NCI-H128 (cell line): ENCODE results near the gene TP53TG5.
A peak's percentile ranks its signal among the peaks of the same experiment; 100 is the strongest.
"Not testable (repeated sequence)": the region's sequence is repeated elsewhere in the genome, so short reads cannot be mapped to it uniquely, and the experiment has no call there.

Experiments used
- DNase-seq: peaks from one replicate; lab custom pipeline; 2025; ENCODE audit not compliant: unreplicated experiment; lab: John Stamatoyannopoulos, UW

Gene TP53TG5

DNA sequence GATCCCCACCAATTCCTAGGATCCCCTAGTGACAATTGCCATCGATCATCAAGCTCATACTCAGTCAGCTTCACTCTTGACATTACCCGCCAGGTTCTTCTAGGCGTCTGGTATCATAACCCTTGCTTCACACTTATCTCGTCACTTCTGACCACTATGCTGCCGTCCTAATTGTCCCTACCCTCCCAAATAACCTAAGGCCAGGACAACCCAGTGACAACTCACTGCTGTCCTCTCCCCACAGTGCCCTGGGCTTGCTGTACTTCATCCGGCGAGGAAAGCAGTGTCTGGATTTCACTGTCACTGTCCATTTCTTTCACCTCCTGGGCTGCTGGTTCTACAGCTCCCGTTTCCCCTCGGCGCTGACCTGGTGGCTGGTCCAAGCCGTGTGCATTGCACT, 11.5 kb downstream of the TP53TG5 start:
- no peak for DNase-seq

DNA sequence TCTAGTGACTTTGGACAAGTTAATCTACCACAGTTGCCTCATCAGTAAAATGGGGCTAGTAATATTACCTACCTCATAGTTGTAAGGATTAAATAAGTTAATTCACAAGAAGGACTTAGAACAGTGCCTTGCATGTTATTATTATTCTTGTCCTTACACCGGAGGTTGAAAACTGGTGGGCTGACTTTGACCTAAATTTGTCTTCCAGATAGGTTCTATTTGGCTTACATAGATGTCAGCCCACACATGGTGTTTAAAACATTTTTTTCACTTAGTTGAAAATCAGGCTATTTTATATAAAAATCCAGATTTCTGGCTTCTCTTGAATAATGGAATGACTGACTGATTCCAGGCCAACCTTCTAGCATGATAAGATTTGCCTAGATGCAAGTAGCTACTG, 11.9 kb downstream of the TP53TG5 start:
- no peak for DNase-seq

DNA sequence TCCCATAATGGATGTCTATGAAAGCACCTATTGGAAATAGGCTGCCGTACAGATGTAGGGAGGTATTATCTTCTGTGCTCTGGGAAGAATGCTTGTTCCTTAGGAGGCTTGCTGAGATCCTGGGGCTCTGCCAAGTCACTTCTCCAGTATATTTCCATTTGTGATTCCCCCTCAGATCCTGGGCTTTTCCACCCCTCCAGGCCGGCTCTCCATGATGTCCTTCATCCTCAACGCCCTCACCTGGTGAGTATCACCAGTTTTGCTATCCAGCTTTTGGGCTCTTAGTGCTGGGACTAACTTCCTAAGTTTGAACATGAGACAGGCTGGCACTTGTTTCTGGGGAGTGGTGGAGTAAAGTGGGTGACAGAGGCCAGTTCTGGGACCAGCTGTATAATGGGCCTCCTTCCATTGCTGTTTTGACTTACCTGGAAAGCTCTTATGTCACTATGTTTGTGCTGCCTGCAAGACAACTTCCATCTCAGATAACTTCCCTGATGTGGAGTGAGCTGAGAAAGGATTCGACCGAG, 12.6 kb downstream of the TP53TG5 start:
- no peak for DNase-seq

DNA sequence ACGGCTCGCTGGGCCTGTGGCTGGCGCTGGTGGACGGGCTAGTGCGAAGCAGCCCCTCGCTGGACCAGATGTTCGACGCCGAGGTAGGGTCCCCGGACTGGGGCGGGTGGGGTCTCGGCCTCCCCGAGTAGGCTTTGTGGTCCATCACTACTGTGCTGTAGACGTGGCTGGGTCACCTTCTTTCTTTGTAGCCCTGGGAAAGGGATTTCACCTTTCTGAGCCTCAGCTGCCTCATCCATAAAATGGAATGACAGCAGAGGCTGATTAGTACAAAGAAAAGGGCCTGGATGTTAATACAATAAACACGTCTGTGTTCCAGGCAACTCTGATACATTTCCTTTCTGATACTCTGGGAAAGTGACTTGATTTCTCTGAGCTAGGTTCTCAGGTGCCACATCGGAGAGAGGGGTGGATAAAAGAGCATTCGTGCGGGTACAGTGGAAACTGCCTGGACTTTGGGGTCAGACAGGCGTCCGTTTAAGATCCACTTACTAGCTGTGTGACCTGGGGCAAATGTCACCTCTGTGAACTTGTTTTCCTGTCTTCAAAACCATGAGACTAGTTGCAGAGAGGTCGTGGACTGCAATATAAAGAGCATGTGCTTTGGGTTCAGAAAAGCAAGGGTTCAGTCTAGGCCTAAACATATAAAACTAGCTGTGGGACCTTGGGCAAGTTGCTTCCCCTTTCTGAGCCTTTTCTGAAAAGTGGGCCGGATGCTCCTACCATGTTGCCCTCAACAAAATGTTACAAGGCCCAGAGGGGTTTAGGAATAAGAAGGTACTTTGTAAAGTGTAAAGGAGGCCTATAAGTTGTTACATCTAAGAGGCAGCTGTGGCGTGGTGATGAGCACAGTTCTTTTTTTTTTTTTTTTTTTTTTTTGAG, 14.3 kb downstream of the TP53TG5 start:
- DNase-seq = no peak

DNA sequence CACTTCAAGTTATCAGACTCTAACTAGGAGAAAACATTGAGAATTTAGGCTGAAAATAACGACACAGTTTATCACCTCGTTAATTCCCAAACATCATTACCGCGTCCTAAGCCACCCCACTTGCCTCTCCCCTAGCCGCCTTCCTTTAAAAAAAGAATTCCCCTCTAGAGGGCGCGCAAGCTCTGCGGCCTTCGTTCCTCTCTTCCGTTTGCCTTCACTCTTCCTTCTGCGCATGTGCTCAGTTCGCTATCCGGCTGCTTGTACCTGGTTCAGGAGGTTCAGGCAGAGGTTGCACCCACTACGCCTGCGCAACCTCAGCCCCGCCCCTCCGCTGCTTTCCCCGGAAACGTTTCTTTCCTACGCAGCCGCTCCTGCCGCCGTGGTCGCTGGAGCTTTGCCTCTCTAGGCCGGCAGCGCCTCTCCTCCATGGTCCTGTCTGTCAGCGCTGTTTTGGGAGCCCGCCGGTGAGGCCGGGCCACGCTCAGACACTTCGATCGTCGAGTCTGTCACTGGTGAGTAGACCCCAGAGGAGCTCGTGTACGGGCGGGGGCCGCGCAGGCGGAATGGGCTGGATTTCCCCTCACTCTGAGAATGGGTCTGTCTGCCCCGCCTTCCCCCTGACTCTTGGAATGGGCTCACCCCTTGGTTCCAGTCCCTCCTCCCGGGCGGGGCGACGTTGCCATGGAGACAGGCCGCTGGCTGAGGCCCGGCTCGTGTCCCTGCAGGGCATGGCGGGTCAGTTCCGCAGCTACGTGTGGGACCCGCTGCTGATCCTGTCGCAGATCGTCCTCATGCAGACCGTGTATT, 15.1 kb downstream of the TP53TG5 start, which contains the start of gene SYS1:
TSS of gene SYS1 (plus strand) at position 353 of the 807 bp plus-strand sequence. CDS start at position 729, 376 bp downstream.
- peak; percentile 97 for DNase-seq

DNA sequence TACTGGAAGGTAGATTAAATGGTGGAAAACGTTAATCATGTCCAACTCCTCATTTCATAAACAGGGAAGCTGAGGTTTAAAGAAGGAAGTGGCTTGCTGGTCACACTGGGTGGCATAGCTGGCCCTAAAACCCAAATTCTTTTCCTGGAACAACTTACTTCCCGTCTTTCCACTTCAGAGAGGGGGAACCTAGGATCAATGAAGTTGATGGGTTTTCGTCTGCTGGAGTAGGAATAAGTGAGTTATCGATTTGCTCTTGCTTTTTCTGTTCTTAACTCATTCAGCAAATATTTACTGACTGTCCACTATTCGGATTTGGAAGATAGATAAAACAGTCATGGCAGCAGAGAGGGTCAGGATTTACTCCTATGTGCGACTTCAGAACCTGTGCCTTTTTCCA, 16.3 kb downstream of the TP53TG5 start:
- DNase-seq = no peak

DNA sequence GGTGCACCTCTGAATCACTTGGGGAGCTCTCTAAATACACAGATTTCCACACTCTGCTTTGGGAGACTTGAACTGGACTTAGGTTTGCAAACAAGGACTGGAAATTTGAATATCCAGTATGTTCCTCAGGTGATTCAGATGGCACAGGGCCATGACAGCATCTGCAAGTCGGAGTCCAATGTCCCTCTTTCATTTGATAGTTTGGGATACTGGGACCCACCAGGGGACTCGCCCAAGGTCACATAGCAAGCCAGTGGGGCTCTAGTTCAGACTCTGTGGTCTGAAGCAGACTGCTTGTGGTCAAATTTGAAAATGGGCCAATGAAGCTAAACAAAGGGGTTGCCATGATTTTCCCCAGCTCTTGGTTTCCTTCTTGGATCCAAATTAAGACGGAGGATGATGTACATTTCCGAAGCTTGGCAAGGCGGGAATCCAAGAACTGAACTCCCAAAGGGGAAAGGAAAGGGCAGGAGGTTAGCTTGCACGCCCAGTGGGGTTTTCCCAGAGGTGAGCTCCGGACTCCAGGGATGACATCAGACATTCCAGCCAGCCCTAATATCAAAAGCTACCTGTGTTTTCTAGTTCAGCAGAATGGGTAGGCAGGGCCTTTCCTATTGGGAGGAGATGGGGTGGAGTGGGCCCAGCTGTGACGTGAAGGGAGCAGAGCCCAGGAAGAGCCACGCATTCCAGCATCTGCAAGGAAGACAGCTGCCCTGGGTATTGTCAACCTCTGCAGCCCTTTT, 18.5 kb downstream of the TP53TG5 start:
- DNase-seq = no peak

DNA sequence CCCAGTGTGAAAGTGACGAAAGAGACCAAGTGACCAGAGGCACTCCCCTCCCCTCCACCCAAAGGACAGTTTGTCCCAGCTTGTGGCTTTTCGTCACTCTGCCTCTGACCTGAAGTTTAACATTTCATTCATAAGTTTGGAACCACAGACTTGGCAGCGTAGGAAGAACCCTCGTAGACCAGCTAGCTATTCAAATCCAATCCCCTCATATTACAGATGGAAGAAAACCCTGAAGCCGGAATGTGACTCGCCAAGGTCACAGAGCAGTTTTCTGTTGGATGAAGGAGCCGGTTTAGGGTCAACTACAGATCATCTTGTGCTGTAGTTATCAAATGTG, 19.1 kb downstream of the TP53TG5 start:
- no peak for DNase-seq

DNA sequence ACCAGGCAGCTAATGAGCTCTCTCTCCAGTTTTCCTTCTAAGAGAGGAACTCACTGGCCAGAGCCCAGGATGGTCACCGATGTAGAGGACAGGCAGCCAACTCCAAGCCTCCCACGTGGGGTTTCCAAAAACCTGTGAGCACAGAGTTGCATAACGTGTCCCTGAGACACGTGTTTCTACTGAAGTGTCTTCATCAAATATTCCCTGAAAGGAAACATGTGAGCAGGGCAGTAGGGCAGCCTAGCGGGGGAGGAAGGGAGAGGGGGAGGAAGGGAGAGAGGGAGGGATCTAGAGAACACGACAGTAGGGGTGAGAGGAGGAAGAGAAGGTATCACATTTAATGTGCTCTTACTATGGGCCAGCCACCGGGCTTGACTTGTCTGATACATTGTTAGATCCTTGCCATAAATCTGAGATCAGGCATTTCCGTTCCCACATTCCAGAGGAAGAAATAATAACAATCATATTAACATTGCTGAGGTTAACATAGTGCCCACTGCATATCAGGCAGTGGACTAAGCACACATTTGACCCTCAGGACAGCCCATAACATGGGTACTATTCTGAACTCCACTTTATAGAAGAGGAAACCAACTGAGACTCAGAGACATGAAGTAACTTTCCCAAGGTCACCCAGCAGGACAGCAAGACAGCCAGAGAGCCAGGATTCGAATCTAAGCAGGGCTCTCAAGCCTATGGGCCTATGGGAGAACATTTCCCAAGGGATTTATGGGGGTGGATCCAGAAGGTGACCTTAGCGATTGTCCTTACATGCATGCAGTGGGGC, 19.6 kb downstream of the TP53TG5 start:
- no peak for DNase-seq

DNA sequence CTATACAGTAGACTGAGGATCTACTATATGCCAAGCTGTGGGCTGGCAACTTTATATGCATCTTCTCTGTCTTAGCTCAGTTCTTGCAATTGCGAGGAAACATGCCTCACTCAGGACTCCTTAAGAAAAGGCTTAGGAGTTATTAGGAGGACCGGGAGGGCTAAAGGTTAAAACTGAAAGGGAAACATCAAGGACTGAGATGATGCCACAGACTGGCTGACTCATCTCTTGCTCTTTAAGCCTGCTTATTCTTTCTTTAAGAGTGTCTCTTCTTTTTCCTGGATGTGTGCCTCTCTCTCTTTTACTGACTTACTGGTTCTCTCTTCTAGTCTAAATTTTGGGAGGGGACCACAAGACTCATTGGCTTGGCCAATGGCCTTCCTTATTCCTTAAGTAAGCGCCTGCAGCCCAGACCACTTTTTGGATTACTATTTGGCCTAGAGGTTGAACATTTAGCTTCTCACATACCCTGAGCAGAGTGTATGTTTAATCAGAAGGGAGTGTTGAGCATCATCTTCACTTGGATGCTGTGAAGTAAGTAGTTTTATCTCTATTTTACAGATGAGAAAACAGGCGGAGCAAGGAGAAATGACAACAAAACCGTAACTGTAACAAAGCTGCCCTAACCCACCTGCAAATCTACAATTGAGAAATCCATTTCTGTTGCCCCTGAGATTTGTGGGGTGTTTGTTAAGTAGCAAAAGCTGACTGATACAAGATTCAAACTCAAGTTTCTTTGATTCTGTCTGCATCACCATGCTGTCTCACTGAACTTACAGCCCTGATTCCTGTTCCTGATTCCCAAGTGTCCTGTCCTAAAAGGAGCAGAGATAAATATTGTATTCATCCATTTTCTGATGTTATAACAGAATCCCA, 22.7 kb downstream of the TP53TG5 start:
- no peak for DNase-seq

DNA sequence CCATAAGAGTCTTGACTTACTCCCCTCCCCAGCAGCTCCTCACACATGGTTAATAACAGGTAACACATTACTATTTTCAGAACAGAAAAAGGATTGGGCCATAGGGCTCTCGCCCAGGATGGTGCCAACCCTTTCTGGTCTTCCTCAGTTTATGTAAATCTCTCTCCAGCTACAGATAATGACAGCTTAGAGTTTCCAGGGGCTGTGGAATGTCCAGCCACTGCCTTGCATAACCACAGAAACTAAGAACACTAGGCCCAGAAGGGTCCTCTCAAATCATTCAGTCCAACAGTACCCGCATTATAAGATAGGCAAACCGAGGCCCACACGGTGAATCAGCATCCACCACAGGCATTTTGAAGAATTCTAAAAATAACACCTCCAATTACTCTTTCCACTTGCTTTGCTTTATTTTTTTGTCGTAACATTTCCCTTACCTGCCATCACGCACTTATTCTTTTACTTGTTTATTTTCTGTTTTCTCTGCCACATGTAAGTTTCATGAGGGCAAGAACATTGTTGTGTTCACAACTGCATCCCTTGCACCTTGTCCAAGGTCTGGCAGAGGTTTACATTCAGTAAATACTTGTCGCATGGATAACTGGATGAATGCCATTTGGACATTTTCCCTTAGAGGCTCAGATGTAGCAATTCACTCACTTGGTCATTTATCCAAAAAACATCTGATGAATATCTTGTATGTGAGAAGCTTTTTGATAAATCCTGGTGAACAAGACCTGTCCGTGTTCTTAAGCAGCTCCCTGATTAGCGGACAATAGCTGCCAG, 23.5 kb downstream of the TP53TG5 start:
- DNase-seq = no peak

DNA sequence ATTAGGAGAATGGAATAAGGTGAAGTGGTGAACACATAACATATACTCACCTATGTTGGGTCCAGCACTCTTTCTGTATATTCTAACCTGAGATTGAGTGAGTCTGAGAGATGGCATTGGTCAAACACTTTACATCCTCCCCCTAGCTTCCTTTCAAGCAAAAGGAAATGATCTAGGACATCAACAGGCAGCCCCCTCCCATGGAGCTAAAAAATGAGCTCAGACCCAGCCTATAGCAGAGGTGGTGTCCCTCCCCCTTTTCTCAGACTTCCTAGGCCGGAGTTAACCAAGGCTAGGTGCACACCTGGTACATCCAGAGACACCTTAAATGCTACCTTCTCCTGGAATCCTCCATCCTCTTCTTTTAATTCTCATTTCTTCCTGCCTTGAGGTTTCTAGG, 24.4 kb downstream of the TP53TG5 start:
- DNase-seq = no peak

DNA sequence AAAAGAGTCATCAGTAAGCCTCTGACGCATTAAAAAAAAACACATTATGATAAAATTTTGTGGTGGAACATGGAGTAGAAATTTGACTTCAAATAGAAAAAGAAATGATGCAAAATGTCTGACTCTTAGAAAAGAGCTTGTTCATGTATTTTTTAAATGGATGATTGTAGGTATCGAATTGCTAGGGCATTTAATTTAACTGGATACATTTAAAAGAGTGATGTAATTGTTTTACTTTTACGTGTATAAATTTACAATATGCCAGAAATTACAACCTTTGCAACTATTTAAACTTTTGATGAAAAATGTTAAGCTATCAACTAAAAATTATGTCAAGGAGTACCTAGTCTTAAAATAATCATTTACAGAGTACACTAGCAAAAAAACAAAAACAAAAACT, 25.4 kb downstream of the TP53TG5 start:
- no peak for DNase-seq

DNA sequence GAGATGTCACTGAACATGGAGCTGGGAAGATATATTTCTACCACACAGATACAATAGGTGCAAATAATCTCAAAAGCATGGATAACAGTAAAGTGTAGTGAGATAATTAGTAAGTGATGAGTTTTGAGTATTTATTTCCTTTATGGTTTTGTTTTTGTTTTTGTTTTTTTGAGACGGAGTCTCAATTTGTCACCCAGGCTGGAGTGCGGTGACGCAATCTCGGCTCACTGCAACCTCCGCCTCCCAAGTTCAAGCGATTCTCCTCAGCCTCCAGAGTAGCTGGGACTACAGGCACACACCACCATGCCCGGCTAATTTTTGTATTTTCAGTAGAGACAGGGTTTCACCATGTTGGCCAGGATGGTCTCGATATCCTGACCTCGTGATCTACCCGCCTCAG, 27.3 kb downstream of the TP53TG5 start:
- not testable (repeated sequence) for DNase-seq

DNA sequence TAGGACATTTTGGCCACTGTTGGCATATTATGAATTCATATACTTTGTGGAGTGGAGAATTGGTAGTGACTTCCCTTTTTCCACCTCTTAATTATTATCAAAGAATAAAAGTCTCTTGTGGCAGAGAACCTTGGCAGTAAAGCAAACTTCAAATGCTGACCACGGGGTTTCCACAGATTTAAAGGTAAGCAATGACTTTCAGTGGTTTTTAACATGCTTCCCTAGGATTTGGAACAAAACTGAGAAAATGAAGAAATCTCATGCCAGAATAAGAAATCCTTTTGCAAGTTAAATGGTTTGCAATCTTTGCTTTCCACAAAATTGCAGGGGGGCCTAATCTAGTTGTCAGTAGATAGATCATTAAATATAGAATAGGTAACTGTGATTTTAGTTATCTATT, 27.9 kb downstream of the TP53TG5 start:
- no peak for DNase-seq

DNA sequence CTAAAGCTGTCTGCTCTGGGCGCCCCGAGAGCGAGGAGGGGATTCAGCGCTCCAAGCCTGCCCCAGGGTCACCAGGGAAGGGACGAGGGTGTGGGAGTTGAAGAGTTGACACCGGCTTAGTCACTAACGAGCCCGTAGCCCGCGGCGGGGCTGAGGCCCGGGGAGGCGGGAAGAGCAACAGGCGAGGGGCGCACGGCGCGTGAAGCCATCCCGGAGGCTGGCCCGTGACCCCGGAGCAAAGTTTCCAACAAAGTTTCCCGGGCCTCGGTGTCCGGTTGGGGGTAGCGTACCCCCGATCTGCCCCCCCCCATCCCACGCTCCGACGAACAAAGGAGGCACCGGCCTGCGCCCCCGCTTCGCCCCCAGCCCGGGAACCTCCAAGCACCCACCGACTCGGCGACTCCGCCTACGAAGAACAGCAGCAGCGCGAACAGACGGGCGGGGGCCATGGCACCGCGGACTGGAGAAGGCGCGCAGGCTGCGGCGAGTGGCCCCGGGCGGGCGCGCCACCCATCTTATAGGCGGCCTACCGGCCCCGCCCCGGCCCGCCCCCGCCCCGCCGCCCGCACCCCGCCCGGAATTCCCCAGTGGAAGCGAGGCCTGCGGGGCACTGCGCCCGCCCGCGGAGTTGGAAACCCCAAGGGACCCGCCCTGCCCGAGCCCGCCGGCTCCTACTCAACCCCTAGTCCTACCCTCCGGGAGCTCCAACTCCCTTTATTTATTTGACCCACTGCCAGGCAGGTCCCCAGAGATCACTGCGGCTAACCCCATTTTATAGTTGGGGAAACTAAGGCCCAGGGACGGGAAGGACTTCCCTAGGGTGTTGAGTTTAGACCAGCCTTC, 30.0 kb downstream of the TP53TG5 start, which contains the start of gene SDC4:
TSS of gene SDC4 (minus strand) at position 489 of the 843 bp plus-strand sequence. CDS start at position 449, 40 bp downstream.
- no peak for DNase-seq

DNA sequence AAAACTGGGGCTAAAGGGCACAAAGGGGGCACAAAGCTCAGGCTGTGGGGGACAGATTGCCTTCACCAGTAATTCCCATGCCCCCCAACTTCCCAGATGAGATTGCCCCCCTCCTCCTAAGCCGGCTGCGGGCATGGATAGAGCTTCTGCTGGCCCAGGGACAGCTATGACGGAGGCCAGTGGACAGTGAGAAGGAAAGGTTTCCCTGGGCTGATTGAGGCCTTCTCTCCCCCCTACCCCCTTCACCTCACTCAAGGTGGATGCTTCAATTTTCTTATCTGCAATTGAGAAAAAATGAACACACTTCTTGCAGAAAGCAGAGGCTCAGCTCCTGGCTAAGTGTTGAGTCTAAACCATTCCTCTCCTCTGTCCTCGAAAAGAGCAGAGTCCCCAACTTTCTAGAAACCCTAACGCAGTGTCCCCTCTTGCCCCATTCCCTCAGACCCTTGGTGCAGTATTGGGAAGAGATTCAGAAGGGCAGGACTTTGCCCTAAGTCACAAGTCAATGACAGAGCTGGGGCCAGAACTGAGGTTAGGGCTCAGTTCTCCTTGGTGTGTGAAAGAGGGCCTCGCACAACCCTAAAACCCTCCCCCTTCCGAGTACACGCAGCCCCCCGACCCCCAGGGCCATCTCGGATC, 30.7 kb downstream of the TP53TG5 start:
- DNase-seq = no peak
